Renal cortex interstitium (tissue), 11 donors: ENCODE data around the gene ANKRD63. TPM values are rescaled to one million over a fixed set of nuclear protein-coding genes. Genes with fewer than 3 reads are reported as not detected.

Experiments used
- DNase-seq, 11 donors: peaks; one replicate each; pipeline ENCODE4 v3.0.0-alpha.2; 2013; ENCODE audit warnings: low read depth in 9 of 11, low spot score in 4 of 11; ENCODE audit errors: extremely low read depth in 1 of 11
- polyA plus RNA-seq, 3 donors: library from polyadenylated mRNA; unstranded; fragments of 120-200 nt; gene quantifications; one replicate each; pipeline ENCODE4 v1.2.1, GENCODE V29; 2013; ENCODE audit not compliant: insufficient read length in 3 of 3

The ANKRD63 gene
- polyA plus RNA-seq, 3 donors = 0.17 to 0.32 TPM; not detected in 1

- DNase-seq = peak in 7 of 11 donors; percentile 27 to 57 (median 43)
These were observed 44.1 kb downstream of the ANKRD63 start, which contains the start of gene PAK6 for GRCh38 chr15:40238532-40239403. PAK6 (plus strand) TSS chr15:40239063; CDS start chr15:40264786, 25,723 bp downstream.

- no peak for DNase-seq
These were observed 47.5 kb downstream of the ANKRD63 start for GRCh38 chr15:40235201-40235885.

GRCh38 chr15:40234783-40235182 lies 48.1 kb downstream of the ANKRD63 start:
- no peak for DNase-seq

DNA sequence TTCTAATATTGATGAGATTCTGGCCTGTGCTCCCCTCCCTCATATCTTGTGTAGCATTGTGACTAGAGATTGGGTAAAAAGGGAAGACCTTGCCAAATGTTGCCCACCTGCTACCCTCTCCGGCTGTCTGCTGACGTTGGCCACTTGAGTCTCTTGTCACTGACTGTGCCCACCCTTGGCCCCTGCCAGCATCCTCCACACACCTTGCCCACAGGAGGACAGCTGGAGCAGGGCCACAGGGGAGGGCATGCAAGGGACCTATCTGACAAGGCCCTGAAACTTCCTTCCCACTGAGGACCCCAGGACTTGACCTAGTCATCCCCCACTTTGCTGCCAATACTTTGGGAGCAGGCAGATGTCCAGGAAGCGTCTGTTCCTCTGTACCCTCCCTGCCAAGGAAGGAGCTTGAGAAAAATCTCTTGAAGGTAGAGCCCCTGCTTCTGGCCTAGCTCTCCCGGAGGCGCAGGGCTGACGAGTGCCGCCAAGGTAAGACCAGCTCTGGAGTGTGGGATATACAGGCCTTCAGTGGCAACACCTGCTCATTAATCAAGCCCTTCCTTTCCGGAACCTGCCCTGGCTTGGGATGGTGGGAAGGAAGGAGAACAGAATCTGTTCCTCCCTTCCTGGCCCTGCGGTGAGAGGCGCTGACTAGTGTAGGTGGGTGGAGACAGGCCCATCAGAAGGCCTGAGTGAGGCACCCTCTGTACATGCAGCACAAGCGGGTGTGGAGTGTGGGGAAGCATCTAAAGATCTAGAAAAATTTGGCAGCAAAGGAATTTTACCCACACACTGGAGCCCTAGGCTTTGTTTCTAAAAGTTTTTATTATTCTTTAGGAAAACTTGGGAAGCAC lies 48.9 kb downstream of the ANKRD63 start:
- no peak for DNase-seq

DNA sequence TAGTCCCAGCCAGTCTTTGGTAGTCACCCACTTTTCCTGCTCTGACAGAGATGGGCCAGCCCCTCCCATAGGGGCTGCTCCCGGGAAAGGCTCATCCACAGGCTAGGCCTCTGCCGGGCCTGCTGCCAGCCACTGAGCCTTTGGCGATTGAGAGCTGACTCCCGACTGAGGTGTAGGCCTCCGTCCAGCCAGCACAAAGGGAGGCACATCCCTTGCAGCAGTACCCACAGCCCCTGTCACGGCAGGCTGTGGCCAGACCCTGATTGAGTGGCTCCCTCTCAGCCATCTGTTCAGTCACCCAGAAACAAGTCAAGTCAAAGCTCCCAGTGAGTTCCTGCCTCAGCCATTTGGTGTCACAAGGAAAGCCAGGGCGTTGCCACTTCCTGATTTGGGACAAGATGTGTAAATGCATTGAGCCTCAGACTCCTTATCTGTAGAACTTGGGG lies 50.2 kb downstream of the ANKRD63 start:
- DNase-seq = no peak

Other genes starting within 250 kb of the ANKRD63 start
- 100 to 1,000 TPM; 519 to 629 (median 535) TPM for gene SRP14, start 243.9 kb downstream of the ANKRD63 start, polyA plus RNA-seq
- 10 to 100 TPM; 34.9 to 45.1 (median 41.3) TPM for gene BMF, start 174.2 kb downstream of the ANKRD63 start, polyA plus RNA-seq
- 10 to 100 TPM; 28.0 to 40.1 (median 30.7) TPM for gene BUB1B, start 122.0 kb downstream of the ANKRD63 start, polyA plus RNA-seq
- 1 to 10 TPM; 4.5 to 6.7 (median 6.1) TPM for gene PAK6, start 44.0 kb downstream of the ANKRD63 start, polyA plus RNA-seq
- gene PLCB2, start 24.9 kb upstream of the ANKRD63 start, polyA plus RNA-seq = 10 to 100 TPM in 2 of 3 donors, 1 to 10 TPM in 1; 5.8 to 11.6 (median 10.4) TPM
- 10 to 100 TPM; 16.9 to 18.0 (median 17.3) TPM for gene INAFM2, start 40.6 kb upstream of the ANKRD63 start, polyA plus RNA-seq
- gene CCDC9B, start 57.9 kb upstream of the ANKRD63 start, polyA plus RNA-seq = 10 to 100 TPM in 1 of 3 donors, 1 to 10 TPM in 2; 3.5 to 10.4 (median 5.0) TPM
- gene PHGR1, start 68.0 kb upstream of the ANKRD63 start, polyA plus RNA-seq = not detected
- under 1 TPM; 0.42 to 0.92 (median 0.50) TPM for gene DISP2, start 75.2 kb upstream of the ANKRD63 start, polyA plus RNA-seq
- gene KNSTRN, start 99.7 kb upstream of the ANKRD63 start, polyA plus RNA-seq = 10 to 100 TPM; 27.9 to 34.6 (median 33.8) TPM
- gene IVD, start 122.7 kb upstream of the ANKRD63 start, polyA plus RNA-seq = 10 to 100 TPM; 74.5 to 94.5 (median 76.0) TPM
- gene BAHD1, start 157.9 kb upstream of the ANKRD63 start, polyA plus RNA-seq = 10 to 100 TPM; 20.6 to 26.2 (median 23.6) TPM
- 10 to 100 TPM; 30.8 to 41.1 (median 33.0) TPM for gene CHST14, start 187.9 kb upstream of the ANKRD63 start, polyA plus RNA-seq